Epithelial cell of esophagus (primary cell): ENCODE measurements around the gene COL17A1.
A peak's percentile ranks its signal among the peaks of the same experiment; 100 is the strongest.

Experiments used
- DNase-seq: peaks from one replicate; pipeline ENCODE4 v3.0.0; 2010; ENCODE audit warnings: low read depth
- H3K4me3 ChIP-seq: 2 replicates; pipeline ENCODE4 v1.5.1; 2011; ENCODE audit warnings: mild to moderate bottlenecking, low read length, control low read depth
- TF ChIP-seq, protein P1 (sequence below): IDR thresholded peaks from 2 replicates; pipeline ENCODE4 v1.5.1; 2011; ENCODE audit warnings: low read depth, mild to moderate bottlenecking, low read length, control low read depth, inconsistent platforms; ENCODE audit not compliant: insufficient read depth; ENCODE audit errors: missing control alignments

The COL17A1 gene

DNA sequence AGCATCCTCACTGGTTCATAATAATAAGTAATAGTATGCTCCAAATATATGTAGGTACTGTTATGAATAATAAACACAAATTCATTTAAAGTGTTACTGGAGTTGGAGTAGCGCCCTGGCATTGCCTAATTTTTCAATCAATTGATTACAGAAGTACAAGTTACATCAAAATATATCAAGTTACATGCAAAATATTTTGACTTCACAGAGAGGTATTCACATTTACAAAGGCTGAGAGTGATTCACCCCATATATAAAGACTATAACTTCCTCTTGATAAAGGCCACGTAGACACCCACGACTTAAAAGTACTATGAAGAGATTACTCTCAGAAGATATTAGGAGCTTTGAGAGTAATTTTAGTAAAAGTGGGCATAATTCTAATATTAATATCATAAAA is 13.6 kb upstream of the COL17A1 start:
- TF ChIP-seq, protein P1, sequence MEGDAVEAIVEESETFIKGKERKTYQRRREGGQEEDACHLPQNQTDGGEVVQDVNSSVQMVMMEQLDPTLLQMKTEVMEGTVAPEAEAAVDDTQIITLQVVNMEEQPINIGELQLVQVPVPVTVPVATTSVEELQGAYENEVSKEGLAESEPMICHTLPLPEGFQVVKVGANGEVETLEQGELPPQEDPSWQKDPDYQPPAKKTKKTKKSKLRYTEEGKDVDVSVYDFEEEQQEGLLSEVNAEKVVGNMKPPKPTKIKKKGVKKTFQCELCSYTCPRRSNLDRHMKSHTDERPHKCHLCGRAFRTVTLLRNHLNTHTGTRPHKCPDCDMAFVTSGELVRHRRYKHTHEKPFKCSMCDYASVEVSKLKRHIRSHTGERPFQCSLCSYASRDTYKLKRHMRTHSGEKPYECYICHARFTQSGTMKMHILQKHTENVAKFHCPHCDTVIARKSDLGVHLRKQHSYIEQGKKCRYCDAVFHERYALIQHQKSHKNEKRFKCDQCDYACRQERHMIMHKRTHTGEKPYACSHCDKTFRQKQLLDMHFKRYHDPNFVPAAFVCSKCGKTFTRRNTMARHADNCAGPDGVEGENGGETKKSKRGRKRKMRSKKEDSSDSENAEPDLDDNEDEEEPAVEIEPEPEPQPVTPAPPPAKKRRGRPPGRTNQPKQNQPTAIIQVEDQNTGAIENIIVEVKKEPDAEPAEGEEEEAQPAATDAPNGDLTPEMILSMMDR = no peak
- H3K4me3 ChIP-seq = no peak overlapping the region
- DNase-seq = peak; percentile 78

DNA sequence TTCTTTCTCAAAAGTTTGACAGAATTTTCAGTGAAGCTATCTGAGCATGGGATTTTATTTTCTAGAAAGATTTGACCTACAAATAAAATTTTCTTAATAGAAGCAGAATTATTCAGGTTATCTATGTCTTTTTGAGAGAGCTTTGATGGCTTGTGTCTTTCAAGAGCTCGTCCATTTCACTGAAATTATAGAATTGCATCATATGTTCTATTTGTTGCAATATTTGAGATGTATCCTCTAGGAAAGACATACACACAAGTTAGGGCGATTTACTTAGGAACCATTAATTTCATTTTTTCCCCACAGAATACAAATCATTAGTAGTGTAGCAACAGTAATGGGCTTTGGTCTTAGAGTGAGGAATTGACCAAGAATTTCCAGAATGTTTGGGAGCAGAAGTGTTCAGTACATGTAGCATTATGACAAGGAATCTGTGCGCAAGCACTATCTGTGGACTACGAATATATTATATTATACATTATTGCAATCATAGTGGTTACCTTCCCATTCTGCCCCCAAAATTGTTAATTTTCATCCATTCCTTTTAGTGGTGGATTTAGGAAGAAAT is 12.8 kb upstream of the COL17A1 start:
- TF ChIP-seq, protein P1 = no peak
- DNase-seq = no peak
- no peak overlapping the region for H3K4me3 ChIP-seq

DNA sequence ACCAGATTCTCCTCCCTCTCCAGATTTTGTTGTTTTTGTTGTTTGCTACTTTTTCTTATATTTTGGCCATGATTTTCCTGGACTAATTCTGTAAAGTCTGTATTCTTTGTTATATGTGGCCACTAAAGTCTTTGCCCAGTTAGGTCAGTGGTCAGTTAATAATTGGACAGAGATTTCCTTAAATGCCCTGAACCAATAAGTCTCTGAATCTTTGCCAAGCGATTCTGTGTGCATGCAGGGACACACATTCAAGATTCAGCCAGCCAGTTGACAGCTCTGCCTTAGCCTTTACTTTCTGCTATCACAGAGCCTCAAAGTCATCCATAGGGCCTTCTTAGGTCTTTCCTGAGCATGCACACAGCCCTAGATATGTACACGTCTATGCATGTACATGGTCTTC is 11.0 kb upstream of the COL17A1 start:
- TF ChIP-seq, protein P1 = no peak
- H3K4me3 ChIP-seq = no peak overlapping the region
- DNase-seq = no peak

DNA sequence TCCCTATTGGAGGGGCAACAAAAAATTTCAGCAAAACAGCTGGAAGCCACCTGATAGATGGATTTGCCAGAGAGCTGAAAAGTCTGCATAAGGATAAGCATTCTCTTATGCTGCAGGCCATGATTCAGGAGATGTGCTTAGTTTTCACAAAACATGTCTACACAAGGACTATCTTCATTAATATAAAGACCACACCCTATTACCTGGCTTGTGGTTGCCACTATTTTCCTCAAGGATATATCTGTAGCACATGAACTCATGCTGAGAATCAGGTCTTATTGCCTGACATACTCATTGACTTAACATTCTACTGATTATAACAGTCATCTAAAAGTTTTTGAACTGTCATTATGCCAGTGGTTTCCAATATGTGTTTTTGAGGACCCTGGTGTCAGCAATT is 7.1 kb upstream of the COL17A1 start:
- TF ChIP-seq, protein P1 = no peak
- DNase-seq = peak; percentile 85
- no peak overlapping the region for H3K4me3 ChIP-seq

DNA sequence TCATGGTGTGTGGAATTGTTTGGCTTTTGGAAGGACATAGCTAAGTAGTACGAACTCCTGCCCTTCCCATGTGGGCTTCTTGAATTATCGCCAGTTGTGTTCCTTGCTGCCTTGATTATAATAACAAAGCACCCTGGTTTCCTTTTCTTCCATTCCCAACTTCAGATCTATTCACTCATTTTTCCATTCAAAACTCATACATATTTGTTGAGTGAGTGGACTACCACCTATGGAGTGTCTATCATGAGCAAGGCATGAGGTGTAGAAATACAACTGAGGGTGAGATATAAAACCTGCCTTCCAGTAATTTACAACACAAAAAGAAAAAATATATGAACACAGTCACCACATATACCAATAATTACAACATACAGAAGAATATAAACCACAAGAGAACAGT is 4.9 kb upstream of the COL17A1 start:
- DNase-seq = peak; percentile 69

DNA sequence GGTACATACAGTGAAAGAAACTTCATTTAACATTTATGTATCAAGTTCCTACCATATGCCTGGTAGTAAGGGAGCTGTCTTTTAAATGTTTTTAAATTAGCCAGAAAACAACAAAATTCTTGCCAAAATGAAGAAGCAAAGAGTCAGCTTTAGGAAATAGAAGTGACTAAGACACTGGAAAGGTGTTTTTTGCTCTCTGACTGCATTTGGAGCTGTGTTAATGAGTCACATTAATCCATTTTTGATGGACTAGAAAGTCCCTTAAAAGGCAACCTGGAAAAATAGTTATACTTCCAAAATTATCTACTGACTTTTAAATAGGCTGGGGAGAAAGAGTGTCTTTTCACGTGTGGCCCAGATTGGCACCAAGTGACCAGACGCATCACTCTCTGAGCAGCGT is 3.9 kb upstream of the COL17A1 start:
- peak; percentile 50 for DNase-seq
- no peak overlapping the region for H3K4me3 ChIP-seq
- TF ChIP-seq, protein P1 = no peak

More for the DNA sequence above, 4.9 kb upstream of the COL17A1 start:
- TF ChIP-seq, protein P1 = no peak
- no peak overlapping the region for H3K4me3 ChIP-seq

DNA sequence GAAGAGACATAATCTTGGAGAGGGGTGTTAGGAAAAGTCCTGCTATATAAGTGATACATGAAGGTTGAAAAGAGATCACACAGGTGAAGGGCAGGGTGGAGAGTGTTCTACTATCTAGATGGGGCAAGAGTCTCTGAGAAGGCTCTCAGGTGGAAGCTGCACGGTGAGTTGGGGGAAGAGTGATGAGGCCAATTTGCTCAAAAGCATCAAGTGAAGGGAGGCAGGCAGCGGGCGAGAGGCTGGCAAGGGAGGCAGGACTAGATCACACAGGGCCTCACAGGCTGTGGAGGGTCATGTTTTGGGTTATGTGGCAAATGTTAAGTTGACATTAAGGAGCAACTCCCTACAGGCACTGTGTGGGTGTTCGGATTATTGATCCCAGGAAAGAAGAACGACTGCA is 2.6 kb upstream of the COL17A1 start:
- no peak for DNase-seq
- no peak overlapping the region for H3K4me3 ChIP-seq
- TF ChIP-seq, protein P1 = no peak
